Uterus (tissue), 2 donors: ENCODE data around the gene KLHDC7B.

Source experiments
- CTCF ChIP-seq, 4 experiments: fragments of 200-600 bp in 2 of 4; fragments of 450-650 bp in 2 of 4; sonication (generic) in 2 of 4; IDR thresholded peaks; one replicate each; pipeline ENCODE4 v1.5.1; 2016 to 2019; ENCODE audit warnings: antibody characterized with exemption in 4 of 4, mild to moderate bottlenecking in 2 of 4, moderate library complexity in 1 of 4
- POLR2A ChIP-seq, 2 donors: fragments of 450-650 bp; IDR thresholded peaks; one replicate each; pipeline ENCODE4 v1.6.1; 2016; ENCODE audit warnings: antibody characterized with exemption in 2 of 2, mild to moderate bottlenecking in 1 of 2, moderate library complexity in 1 of 2

- no peak for TF ChIP-seq CTCF (IDR thresholded peaks at IDR 0.05)
- TF ChIP-seq POLR2A (IDR thresholded peaks at IDR 0.05), result no peak
Observed at GRCh38 chr22:50500452-50500851, 45.2 kb upstream of the KLHDC7B start.
